ENCODE measurements around the gene MYOG. TPM values are rescaled to one million over a fixed set of nuclear protein-coding genes. Genes with fewer than 3 reads are reported as not detected.

The MYOG gene
- total RNA-seq, 1 experiment from 2014 or later: not detected

- no peaks in the 10 kb centered on the region for H3K9me3 ChIP-seq (ENCODE audit: low read length)
- H3K4me3 ChIP-seq (ENCODE audit: low read length): no peak overlapping the region
- no peak for TF ChIP-seq CTCF (conservative IDR thresholded peaks at IDR 0.05; ENCODE audit: low read depth, low read length)
- TF ChIP-seq EZH2phosphoT487 (IDR thresholded peaks at IDR 0.05; ENCODE audit: borderline replicate concordance, low read length): no peak
- TF ChIP-seq EZH2 (IDR thresholded peaks at IDR 0.05; ENCODE audit: low read length, unreplicated experiment): no peak
- no peaks in the 10 kb centered on the region for H3K79me2 ChIP-seq (ENCODE audit: low read length)
- ATAC-seq (no peak), DNase-seq (no peak)
- CTCF ChIA-PET: interaction anchor here (0.6 kb wide), 1 partner anchor 151 kb away, joined by 5 read pairs; no protein-coding TSS in a partner anchor
- H2AFZ ChIP-seq (ENCODE audit: low read length): no peak overlapping the region
- no peaks in the 10 kb centered on the region for H3K9me2 ChIP-seq (replicated peaks; ENCODE audit: low read length)
- H4K20me1 ChIP-seq (ENCODE audit: low read length): no peaks in the 10 kb centered on the region
- POLR2A ChIA-PET (ENCODE audit: unreplicated experiment): interaction anchor here (0.6 kb wide), 1 partner anchor 38 kb away, joined by 3 read pairs; no protein-coding TSS in a partner anchor
- intact Hi-C loops (cut with micrococcal nuclease): loop anchor here (5.0 kb wide), 1 partner anchor 151 kb away; no protein-coding TSS in a partner anchor
- no peaks in the 10 kb centered on the region for H3K4me1 ChIP-seq (ENCODE audit: insufficient read depth, low read length)
- H3K27me3 ChIP-seq (ENCODE audit: low read length): peaks cover 58% of the 10 kb centered on the region
- no peak overlapping the region for H3K4me2 ChIP-seq (ENCODE audit: low read length)
- H3K9ac ChIP-seq (ENCODE audit: low read length): no peak overlapping the region
- H3K36me3 ChIP-seq (ENCODE audit: low read depth, low read length): no peaks in the 10 kb centered on the region
- BruUV-seq (replicated peaks): no TSS peak
- no peaks in the 10 kb centered on the region for H3F3A ChIP-seq (ENCODE audit: low read length, unreplicated experiment)
- no peak overlapping the region for H3K27ac ChIP-seq (ENCODE audit: low read length)
These were observed 30.4 kb upstream of the MYOG start for GRCh38 chr1:203116091-203116820.

GRCh38 chr1:203114202-203114601 is 28.4 kb upstream of the MYOG start:
- BruUV-seq (replicated peaks): no TSS peak
- CTCF ChIA-PET: no interaction called here
- H2AFZ ChIP-seq (ENCODE audit: low read length): no peak overlapping the region

More at GRCh38 chr1:203114202-203114601, 28.4 kb upstream of the MYOG start:
- POLR2A ChIA-PET (ENCODE audit: unreplicated experiment): no interaction called here
- Histone ChIP-seq H3K9ac (ENCODE audit: low read length) (no peak overlapping the region), H3K27ac (ENCODE audit: low read length) (no peak overlapping the region), H3K27me3 (ENCODE audit: low read length) (peaks cover 68% of the 10 kb centered on the region), H4K20me1 (ENCODE audit: low read length) (no peaks in the 10 kb centered on the region), H3K9me2 (replicated peaks; ENCODE audit: low read length) (no peaks in the 10 kb centered on the region), H3K4me2 (ENCODE audit: low read length) (no peak overlapping the region), H3F3A (ENCODE audit: low read length, unreplicated experiment) (no peaks in the 10 kb centered on the region), H3K9me3 (ENCODE audit: low read length) (no peaks in the 10 kb centered on the region), H3K4me1 (ENCODE audit: insufficient read depth, low read length) (no peaks in the 10 kb centered on the region), H3K4me3 (ENCODE audit: low read length) (no peak overlapping the region), H3K36me3 (ENCODE audit: low read depth, low read length) (no peaks in the 10 kb centered on the region), H3K79me2 (ENCODE audit: low read length) (no peaks in the 10 kb centered on the region)
- TF ChIP-seq EZH2phosphoT487 (IDR thresholded peaks at IDR 0.05; ENCODE audit: borderline replicate concordance, low read length) (no peak), EZH2 (IDR thresholded peaks at IDR 0.05; ENCODE audit: low read length, unreplicated experiment) (no peak), CTCF (conservative IDR thresholded peaks at IDR 0.05; ENCODE audit: low read depth, low read length) (no peak)
- DNase-seq: no peak
- intact Hi-C loops (cut with micrococcal nuclease): no loop called here
- no peak for ATAC-seq
